Neural progenitor cell (in vitro differentiated cells): Measurements from ENCODE around the gene PRKCA. TPM values are rescaled to one million over a fixed set of nuclear protein-coding genes. Genes with fewer than 3 reads are reported as not detected.

Source experiments
- DNase-seq: peaks from one replicate; pipeline ENCODE4 v3.0.0-alpha.2; 2016; ENCODE audit warnings: low spot score
- H2AFZ ChIP-seq: fragments of 200-600 bp; sonication (generic); replicated peaks from 2 replicates; pipeline ENCODE4 v1.6.1; 2016; ENCODE audit warnings: antibody characterized with exemption
- H3F3A ChIP-seq: fragments of 200-600 bp; sonication (generic); 2 replicates; pipeline ENCODE4 v1.6.1; 2016; ENCODE audit warnings: antibody characterized with exemption, low read depth
- H3K27ac ChIP-seq: fragments of 200-600 bp; sonication (generic); 2 replicates; pipeline ENCODE4 v1.5.1; 2016; ENCODE audit warnings: mild to moderate bottlenecking
- H3K27me3 ChIP-seq: fragments of 200-600 bp; sonication (generic); 2 replicates; pipeline ENCODE4 v1.6.1; 2016; ENCODE audit warnings: mild to moderate bottlenecking, moderate library complexity
- H3K36me3 ChIP-seq: fragments of 200-600 bp; sonication (generic); 2 replicates; pipeline ENCODE4 v1.5.1; 2016
- H3K4me1 ChIP-seq: fragments of 200-600 bp; sonication (generic); 2 replicates; pipeline ENCODE4 v1.6.1; 2016; ENCODE audit warnings: mixed run types
- H3K4me2 ChIP-seq: fragments of 200-600 bp; sonication (generic); 2 replicates; pipeline ENCODE4 v1.6.1; 2016
- H3K4me3 ChIP-seq: fragments of 200-600 bp; sonication (generic); 2 replicates; pipeline ENCODE4 v1.5.1; 2016
- H3K79me2 ChIP-seq: fragments of 200-600 bp; sonication (generic); 2 replicates; pipeline ENCODE4 v1.6.1; 2016; ENCODE audit warnings: low read depth
- H3K9ac ChIP-seq: fragments of 200-600 bp; sonication (generic); 2 replicates; pipeline ENCODE4 v1.6.1; 2016
- H3K9me3 ChIP-seq: fragments of 200-600 bp; sonication (generic); 2 replicates; pipeline ENCODE4 v1.5.1; 2016; ENCODE audit warnings: low read depth
- H4K20me1 ChIP-seq: fragments of 200-600 bp; sonication (generic); 2 replicates; pipeline ENCODE4 v1.6.1; 2016; ENCODE audit warnings: low read depth
- H3K27ac Mint-ChIP-seq: 3 replicates; pipeline ENCODE4 v1.8.0; 2021; ENCODE audit warnings: mixed read lengths
- H3K27me3 Mint-ChIP-seq: 2 replicates; pipeline ENCODE4 v1.8.0; 2022; ENCODE audit warnings: low read depth, mild to moderate bottlenecking, inconsistent platforms, moderate library complexity, mixed read lengths; ENCODE audit not compliant: insufficient read depth
- H3K36me3 Mint-ChIP-seq: 3 replicates; pipeline ENCODE4 v1.8.0; 2021; ENCODE audit warnings: mixed read lengths
- H3K4me1 Mint-ChIP-seq: 3 replicates; pipeline ENCODE4 v1.8.0; 2021; ENCODE audit warnings: mixed read lengths
- H3K4me3 Mint-ChIP-seq: 3 replicates; pipeline ENCODE4 v1.8.0; 2021; ENCODE audit warnings: mild to moderate bottlenecking, moderate library complexity, mixed read lengths
- H3K9me3 Mint-ChIP-seq: 3 replicates; pipeline ENCODE4 v1.8.0; 2020; ENCODE audit warnings: mixed read lengths
- EZH2 ChIP-seq: fragments of 200-600 bp; sonication (generic); IDR thresholded peaks from 2 replicates; pipeline ENCODE4 v1.6.1; 2017; ENCODE audit warnings: antibody characterized with exemption, mild to moderate bottlenecking, moderate library complexity
- EZH2phosphoT487 ChIP-seq: fragments of 200-600 bp; sonication (generic); IDR thresholded peaks from 2 replicates; pipeline ENCODE4 v1.6.1; 2017; ENCODE audit warnings: antibody characterized with exemption
- total RNA-seq: library from RNA; depleted of rRNA; stranded (reverse); fragments of >200 nt; gene quantifications from 2 replicates; pipeline ENCODE4 v1.2.3, GENCODE V29; 2015; ENCODE audit warnings: low replicate concordance
- TF ChIP-seq, protein P1 (sequence below): fragments of 200-600 bp; sonication (generic); IDR thresholded peaks from 2 replicates; pipeline ENCODE4 v1.5.1; 2017; ENCODE audit warnings: antibody characterized with exemption, mild to moderate bottlenecking

PRKCA gene
- total RNA-seq, 1 donor from 2014 or later, result 2.1 TPM

DNA sequence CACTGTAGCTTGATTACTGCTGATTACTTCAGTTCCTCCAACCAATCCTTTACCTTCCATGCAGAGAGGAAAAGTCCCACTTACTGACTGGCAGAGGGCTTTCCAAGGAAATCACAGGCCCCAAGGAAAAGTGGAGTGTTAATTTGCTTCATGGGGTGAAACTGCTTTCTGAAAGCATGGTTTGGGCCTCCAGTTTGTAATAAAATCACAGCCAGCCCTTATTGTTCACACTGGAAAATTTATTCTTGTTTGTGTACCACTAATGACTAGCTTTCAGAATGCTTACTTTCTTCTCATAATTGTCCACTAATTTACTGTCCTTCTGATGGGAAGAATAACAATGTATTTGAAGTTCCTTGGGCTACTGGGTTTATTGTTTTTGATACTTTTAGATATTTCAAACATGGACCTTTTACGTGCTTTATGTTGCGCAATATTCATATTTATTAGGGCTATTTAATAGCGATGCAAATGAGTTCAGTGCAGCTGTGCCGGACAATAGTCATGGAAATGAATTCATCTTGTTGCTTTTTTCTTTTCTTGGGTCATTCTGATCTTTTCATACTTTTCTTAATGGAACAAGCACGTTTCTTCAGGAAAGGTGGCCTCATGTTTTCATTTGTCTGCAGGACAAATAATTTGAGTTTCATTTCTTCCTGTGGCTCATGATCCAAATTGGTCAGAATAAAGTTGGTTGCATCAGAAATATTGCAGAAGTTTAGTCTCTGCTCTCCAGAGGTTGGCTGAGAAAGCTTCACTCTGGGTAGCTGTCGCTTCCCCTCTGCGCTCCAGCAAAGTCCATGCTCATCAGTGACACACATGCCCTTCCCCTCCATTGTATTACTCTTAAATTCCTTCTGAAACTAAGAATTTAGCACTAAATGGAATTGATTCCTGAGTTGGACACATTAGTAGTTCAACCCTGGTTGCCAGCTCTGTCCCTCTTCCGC is 128.7 kb downstream of the PRKCA start:
- Histone ChIP-seq H4K20me1 (no peaks in the 10 kb centered on the region), H3K4me2 (no peak overlapping the region), H3K27ac (no peak overlapping the region), H3K36me3 (no peaks in the 10 kb centered on the region), H3K4me3 (no peak overlapping the region), H3K27me3 (no peaks in the 10 kb centered on the region), H3K9ac (no peak overlapping the region), H2AFZ (no peak overlapping the region), H3F3A (no peaks in the 10 kb centered on the region), H3K4me1 (no peaks in the 10 kb centered on the region), H3K9me3 (no peaks in the 10 kb centered on the region), H3K79me2 (no peaks in the 10 kb centered on the region)
- peaks cover 2% of the 10 kb centered on the region for H3K27me3 Mint-ChIP-seq
- H3K4me1 Mint-ChIP-seq, result peaks cover 34% of the 10 kb centered on the region
- TF ChIP-seq, protein P1, sequence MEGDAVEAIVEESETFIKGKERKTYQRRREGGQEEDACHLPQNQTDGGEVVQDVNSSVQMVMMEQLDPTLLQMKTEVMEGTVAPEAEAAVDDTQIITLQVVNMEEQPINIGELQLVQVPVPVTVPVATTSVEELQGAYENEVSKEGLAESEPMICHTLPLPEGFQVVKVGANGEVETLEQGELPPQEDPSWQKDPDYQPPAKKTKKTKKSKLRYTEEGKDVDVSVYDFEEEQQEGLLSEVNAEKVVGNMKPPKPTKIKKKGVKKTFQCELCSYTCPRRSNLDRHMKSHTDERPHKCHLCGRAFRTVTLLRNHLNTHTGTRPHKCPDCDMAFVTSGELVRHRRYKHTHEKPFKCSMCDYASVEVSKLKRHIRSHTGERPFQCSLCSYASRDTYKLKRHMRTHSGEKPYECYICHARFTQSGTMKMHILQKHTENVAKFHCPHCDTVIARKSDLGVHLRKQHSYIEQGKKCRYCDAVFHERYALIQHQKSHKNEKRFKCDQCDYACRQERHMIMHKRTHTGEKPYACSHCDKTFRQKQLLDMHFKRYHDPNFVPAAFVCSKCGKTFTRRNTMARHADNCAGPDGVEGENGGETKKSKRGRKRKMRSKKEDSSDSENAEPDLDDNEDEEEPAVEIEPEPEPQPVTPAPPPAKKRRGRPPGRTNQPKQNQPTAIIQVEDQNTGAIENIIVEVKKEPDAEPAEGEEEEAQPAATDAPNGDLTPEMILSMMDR, result no peak
- TF ChIP-seq EZH2phosphoT487 (no peak), EZH2 (no peak)
- H3K9me3 Mint-ChIP-seq, result peaks cover 5% of the 10 kb centered on the region
- no peak overlapping the region for H3K4me3 Mint-ChIP-seq
- H3K27ac Mint-ChIP-seq, result no peak overlapping the region
- peaks cover 1% of the 10 kb centered on the region for H3K36me3 Mint-ChIP-seq
- no peak for DNase-seq

DNA sequence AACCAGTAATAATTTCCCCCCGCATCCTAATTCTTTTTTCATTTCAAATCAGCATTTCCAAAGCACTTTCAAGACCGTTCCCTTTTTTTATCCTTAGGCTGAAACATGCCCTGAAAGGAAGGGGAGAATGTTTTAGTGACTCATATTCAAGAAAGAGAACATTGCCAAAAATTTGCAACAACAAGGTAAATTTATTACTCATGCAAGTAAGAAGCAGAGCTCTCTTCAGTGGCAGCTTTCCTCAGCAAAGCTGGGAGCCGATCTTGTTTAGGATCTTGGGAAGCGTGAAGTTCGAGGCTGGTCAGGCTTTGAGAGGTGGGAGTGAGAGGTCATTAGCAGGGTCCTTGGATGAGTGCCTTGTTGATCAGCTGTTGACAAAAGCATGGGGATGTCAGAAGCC is 129.5 kb downstream of the PRKCA start:
- Histone ChIP-seq H3K27ac (no peak overlapping the region), H3K36me3 (no peaks in the 10 kb centered on the region), H3K9me3 (no peaks in the 10 kb centered on the region), H3K27me3 (no peaks in the 10 kb centered on the region), H3K4me1 (no peaks in the 10 kb centered on the region), H3K79me2 (no peaks in the 10 kb centered on the region), H3K4me2 (no peak overlapping the region), H3F3A (no peaks in the 10 kb centered on the region), H3K4me3 (no peak overlapping the region), H3K9ac (no peak overlapping the region), H2AFZ (no peak overlapping the region), H4K20me1 (no peaks in the 10 kb centered on the region)
- Mint-ChIP-seq H3K27me3 (peaks cover 2% of the 10 kb centered on the region), H3K27ac (no peak overlapping the region), H3K36me3 (no peaks in the 10 kb centered on the region), H3K4me3 (no peak overlapping the region), H3K4me1 (peaks cover 34% of the 10 kb centered on the region), H3K9me3 (peaks cover 3% of the 10 kb centered on the region)
- no peak for DNase-seq
- TF ChIP-seq EZH2, result no peak
- no peak for TF ChIP-seq EZH2phosphoT487
- TF ChIP-seq, protein P1, result no peak

DNA sequence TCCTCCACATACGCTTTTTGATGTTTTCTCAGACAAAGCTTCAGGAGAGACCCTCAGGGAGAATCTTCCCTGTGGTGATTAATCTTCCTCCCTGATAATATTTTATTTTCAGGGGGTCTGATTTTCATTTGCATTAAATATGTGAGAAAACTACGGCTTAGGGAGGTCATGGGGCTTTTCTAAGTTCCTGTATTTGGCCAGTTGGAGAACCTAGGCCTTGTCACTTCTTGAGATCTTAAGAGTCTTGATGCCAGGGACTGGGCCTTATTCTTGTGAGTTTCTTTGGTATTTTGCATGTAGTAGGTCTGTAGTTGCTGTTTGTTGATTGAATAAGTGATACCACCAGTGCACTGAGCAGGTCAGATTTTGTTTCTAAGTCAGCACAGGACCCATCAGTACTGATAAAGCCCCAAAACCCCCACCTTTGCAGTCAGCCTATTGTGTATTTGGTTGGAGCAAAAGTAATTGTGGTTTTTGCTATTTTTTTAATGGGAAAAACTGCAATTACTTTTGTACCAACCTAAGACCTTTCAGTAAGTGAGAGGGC is 130.1 kb downstream of the PRKCA start:
- Mint-ChIP-seq H3K9me3 (peaks cover 3% of the 10 kb centered on the region), H3K36me3 (no peaks in the 10 kb centered on the region), H3K4me3 (no peak overlapping the region), H3K27ac (no peak overlapping the region), H3K4me1 (peaks cover 34% of the 10 kb centered on the region), H3K27me3 (peaks cover 2% of the 10 kb centered on the region)
- Histone ChIP-seq H3K27me3 (no peaks in the 10 kb centered on the region), H3K36me3 (no peaks in the 10 kb centered on the region), H3K4me2 (no peak overlapping the region), H4K20me1 (no peaks in the 10 kb centered on the region), H3F3A (no peaks in the 10 kb centered on the region), H3K4me3 (no peak overlapping the region), H3K27ac (no peak overlapping the region), H3K9me3 (no peaks in the 10 kb centered on the region), H3K9ac (no peak overlapping the region), H2AFZ (no peak overlapping the region), H3K4me1 (no peaks in the 10 kb centered on the region), H3K79me2 (no peaks in the 10 kb centered on the region)
- DNase-seq, result no peak
- no peak for TF ChIP-seq EZH2phosphoT487
- TF ChIP-seq EZH2, result no peak
- TF ChIP-seq, protein P1, result no peak
